CD4-positive, alpha-beta T cell treated with Interleukin-15 for 4 hours (primary cell): ENCODE data around the gene TDRD15.
"Not testable (repeated sequence)": the region's sequence is repeated elsewhere in the genome, so short reads cannot be mapped to it uniquely, and the experiment has no call there.

Experiments used
- DNase-seq: peaks from one replicate; pipeline ENCODE4 v3.0.0-alpha.2; 2020; ENCODE audit warnings: low spot score

TDRD15 gene

DNA sequence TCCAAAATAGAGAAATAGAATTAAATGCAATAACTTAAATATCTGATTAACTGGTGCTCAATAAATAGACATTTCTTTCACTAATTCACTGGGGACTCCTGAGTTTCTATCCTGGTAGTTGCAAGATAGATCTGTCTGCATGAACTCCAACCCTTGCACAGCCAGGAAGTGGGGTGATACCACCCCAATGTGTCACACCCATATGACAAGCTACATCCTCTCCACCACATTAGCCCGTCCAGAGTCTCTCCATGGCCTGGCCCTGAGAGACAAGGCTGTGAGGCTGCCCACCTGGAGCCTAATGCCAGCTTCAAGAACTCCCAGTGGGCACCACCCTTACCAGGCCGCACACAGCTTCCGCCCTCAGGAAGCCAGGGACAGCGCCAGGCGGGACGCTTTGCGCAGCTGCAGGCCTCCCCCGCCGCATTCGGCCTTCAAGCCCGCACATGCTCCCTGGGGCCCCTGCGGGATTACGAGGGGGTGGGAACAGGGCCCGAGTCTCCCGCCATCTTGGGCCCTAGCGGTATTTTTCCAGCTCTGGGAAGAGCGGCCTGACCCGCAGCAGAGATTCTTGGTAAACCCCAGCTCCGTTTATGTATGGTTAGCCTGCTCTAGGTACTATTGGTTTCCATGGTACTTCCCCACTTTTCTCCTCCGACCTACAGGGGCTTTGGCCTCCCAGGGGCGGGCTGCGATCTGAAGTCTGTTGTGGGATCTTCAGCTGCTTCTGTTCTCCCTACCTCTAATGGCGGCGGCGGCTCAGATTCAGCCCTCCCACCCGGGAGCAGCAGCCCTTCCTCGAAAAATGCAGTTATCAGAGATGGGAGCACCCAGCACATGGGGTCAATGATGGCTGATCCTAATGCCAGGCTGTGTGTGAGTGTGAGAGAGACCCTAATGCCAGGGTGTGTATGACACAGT is at the start of gene TDRD15:
Gene TDRD15, plus strand, starts transcription at position 496 of the 921 bp plus-strand sequence. CDS start 13,500 bp downstream, outside the sequence.
- DNase-seq, result no peak

DNA sequence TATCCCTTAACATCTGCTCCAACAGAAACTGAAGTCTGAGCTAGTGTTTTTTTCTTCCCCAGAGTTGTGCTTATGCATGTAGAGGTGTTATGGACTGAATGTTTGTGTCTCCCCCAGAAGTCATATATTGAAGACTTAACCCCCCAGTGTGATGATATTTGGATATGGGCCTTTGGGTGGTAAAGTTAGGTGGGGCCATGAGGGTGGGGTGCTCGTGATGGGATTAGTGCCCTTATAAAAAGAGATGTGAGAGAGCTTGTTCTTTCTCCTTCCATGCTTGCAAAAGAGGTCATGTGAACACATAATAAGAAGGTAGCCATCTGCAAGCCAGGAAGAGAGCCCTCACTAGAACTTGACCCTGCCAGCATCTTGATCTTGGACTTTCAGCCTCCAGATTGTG is 45.5 kb upstream of the TDRD15 start:
- DNase-seq, result no peak

DNA sequence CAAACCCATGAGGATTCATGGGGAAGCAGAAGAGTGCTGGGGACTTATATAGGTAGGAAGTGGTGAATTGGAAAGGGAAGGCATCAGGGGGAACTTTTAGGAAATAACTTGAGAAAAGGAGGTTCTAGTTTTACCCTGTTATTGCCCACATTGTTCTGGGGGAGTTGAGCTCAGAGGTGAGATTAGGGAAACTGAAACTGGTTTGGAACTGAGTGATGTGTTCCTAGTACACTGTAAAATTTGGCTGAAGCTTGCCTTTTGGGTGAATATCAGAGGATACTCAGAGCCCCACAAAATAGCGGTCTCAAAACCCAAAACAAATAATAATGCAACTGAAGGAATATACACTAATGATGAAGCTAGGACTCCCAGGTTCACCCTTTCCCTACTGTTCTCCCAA is 40.3 kb upstream of the TDRD15 start:
- no peak for DNase-seq

DNA sequence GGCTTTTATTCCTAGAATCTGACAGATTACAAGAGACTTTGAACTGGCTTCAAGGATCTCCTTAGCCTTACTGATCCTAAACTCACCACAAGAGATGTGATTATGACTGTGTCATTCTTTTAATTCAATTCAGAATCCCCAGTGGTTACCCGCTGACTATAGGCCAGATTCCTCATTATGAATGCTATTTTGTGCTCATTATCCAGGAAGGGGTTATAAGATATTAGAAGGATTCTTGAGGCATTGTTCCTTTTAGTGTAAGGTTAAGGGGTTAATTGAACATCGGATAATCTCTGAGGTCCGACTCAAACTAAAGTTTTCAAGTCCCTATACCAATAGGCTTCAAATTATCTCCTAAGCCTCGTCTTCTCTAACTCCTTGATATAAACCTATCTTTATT is 39.4 kb upstream of the TDRD15 start:
- no peak for DNase-seq

DNA sequence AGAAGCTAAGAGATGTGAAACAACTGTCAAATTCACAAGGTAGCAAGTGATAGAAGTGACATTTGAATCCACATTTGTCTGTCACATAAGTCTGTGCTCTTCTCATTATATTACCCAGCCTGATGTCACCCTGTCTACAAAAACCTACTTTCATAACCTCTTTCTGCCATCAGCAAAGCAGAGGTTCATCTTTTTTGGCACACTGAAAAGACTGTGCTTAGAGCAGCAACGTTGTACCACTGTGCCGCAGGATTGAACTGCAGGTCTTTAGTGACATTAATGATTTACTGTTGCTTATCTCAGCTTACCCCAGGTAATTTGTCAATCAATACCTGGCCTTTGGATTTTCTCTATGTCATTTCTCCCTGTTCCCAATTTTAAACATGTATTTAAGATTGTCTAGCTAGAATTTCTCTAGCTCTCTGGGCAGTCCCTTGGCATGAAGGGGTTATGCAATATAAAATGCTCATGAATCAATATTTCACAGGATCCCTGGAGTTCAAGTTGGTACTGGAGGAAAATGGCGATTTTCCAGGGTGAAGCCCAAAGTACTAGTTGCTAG is 31.4 kb upstream of the TDRD15 start:
- DNase-seq, result no peak

DNA sequence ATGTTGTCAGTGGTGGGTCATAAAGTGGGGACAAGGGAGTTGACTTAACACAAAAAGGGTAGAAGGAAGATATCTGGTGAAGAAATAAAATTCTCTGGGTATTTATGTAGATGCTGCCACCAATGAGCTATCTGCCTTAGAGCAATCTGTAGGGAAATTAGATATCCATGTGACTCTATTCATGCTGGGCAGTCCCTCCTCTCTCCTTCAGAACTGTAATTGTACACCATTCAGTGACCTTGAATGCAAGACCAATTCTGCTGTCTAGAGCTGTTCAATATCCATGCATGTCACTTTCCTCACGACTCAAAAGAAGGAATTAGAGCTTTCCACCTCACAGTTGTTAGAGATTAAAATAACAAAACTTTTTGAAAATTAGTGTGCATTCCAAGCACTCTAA is 28.6 kb upstream of the TDRD15 start:
- no peak for DNase-seq

GRCh38 chr2:21095714-21096113 is 28.1 kb upstream of the TDRD15 start:
- no peak for DNase-seq

DNA sequence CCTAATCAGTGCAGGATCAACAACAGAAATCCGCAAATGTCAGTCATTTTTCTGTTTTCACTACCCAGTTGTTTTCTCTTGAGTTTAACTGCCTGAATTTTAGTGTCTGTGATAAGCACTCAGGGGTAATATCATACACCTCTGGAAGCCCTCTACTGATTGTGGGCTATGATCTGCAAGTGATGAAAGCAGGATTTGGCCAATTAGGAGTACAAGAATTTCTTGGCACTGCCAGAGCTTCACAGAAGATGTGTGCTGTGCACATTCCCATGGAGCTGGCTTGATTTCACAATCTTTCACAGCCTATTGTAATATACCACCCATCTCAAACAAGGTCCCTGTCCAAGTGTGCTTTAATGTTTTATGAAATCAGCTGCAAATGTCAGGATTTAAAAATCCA is 27.3 kb upstream of the TDRD15 start:
- DNase-seq, result no peak

- no peak for DNase-seq
These were observed 26.4 kb upstream of the TDRD15 start for GRCh38 chr2:21097331-21097730.

GRCh38 chr2:21098294-21098693 is 25.5 kb upstream of the TDRD15 start:
- DNase-seq, result no peak

- no peak for DNase-seq
These were observed 24.4 kb upstream of the TDRD15 start for GRCh38 chr2:21099281-21099907.

GRCh38 chr2:21101514-21102155 is 22.1 kb upstream of the TDRD15 start:
- not testable (repeated sequence) for DNase-seq

GRCh38 chr2:21102356-21102755 is 21.4 kb upstream of the TDRD15 start:
- no peak for DNase-seq

GRCh38 chr2:21103274-21103891 is 20.4 kb upstream of the TDRD15 start:
- no peak for DNase-seq

DNA sequence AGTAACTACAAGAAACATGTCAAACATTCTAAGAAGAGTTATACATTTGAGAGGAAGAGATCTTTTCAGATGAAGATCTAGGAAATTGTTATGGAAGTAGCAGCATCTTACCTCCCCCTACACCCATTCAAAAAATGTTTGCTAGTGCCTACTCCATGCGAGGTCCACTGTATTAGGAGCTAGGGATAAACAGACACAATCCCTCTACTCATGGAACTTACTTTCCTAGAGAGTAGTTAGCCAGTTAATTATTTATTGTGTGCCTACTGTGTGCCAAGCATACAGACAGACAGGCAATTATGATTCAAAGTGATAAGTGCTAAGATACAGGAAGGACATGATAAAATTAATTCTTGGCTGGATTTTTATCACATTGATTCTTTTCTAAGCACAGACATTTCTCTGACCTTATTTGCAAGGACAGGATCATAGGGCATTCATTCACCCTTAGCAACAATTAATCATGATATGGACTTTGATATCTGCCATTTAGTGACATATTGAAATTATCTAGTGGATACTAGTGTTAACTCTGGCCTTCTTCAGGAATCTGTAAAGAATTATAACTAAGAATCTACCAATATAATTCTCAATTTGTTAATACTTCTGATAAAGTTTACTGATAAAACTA is 19.6 kb upstream of the TDRD15 start:
- DNase-seq, result no peak

DNA sequence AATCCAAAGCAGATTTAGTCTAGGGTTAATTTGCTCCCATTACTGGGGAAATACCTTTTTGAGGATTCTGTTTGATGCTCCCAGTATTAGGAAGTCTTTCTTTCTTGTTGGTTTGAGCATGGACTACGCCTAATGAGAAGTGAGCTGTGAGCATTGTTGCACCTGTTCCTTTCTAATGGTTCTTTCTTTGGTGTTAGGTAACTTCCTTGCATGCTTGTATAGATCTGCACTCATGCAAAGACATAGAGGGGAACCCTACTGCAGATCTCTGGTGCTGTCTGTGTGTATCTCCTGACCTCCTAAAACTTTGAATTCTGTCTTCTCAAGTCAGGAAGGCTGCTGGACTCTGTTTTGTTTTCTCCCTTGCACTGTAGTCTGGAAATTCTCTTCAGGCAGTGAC is 12.8 kb upstream of the TDRD15 start:
- DNase-seq, result no peak

GRCh38 chr2:21117688-21118087 is 6.1 kb upstream of the TDRD15 start:
- DNase-seq, result no peak

DNA sequence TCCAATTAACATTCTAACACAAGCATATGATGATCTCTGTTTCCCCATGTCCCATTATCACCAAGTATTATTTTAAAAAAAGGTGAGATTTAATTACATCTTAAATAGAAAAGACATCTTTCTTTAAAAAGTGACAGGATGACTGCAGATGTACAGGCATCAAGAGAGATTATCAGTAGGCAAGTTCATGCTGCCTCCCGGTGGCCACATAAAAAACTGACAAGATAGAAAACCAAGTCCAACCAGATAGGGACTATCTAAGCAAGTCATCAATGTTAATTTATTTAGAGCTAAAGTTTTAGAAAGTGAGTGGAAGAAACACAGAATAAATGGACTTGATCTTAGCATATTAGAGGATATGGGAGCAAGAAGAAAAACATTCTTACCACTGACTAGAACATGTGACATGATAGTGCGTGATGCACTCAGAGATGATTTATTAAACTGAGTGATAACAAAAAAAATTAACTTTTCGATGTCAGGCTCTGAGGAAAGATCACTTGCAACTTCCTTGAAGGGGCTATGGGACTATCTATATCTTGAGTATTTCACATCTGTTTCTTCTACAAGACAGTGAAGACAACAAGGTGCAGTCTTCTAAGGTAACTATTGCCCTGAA is 5.4 kb upstream of the TDRD15 start:
- DNase-seq, result no peak

DNA sequence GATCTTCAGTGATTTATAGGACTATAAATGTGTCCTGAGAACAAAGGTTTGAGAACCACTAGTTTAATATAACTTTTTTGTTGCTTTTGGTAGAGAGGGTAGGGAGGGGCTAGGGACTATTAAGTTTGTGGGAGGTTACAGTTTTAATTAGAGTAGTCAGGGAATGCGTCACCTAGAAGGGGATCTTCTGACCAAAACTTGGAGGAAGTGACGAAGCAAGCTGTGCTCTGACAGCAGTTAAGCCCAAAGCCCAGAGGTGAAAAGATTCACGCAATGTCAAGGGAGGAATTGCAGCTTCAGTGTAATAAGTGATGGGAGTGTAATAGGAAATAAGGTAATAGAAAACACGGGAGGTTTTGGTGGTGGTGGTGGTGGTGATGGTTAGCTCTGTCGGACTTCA is 8.1 kb downstream of the TDRD15 start:
- no peak for DNase-seq

DNA sequence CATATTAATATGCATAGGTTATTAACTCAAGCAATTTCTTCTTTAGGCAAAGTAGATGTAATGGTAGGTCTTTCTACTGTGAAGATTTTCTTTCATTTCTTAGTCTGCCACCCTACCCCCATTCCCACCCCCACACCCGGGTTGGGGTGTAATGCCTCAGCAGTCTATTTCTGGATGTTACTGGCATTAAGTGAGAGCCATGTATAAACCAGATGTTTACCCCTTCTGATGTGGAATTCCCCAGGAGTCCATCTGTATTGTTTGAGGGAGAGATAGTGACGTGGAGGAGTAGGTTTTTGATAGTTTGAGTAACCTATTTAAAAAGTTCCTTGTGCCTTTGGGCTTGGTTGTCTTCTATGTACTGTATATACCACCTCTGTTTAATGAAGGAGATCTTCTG is 11.8 kb downstream of the TDRD15 start:
- DNase-seq, result no peak

GRCh38 chr2:21142149-21142548 is 18.4 kb downstream of the TDRD15 start:
- DNase-seq, result no peak
